Duodenal mucosa (tissue), 2 donors: Measurements from ENCODE around the gene TEAD3.
A peak's percentile ranks its signal among the peaks of the same experiment; 100 is the strongest.

Experiments
- H3K27ac ChIP-seq: one replicate; pipeline ENCODE4 v1.7.0; 2013; ENCODE audit warnings: low read depth, low read length
- H3K27me3 ChIP-seq, 2 donors: one replicate each; pipeline ENCODE4 v1.7.0; 2013; ENCODE audit warnings: low read length in 2 of 2, control low read depth in 1 of 2; ENCODE audit not compliant: insufficient read depth in 2 of 2, control insufficient read depth in 1 of 2
- H3K36me3 ChIP-seq, 2 donors: one replicate each; pipeline ENCODE4 v1.7.0; 2013; ENCODE audit warnings: low read length in 2 of 2, control low read depth in 1 of 2; ENCODE audit not compliant: insufficient read depth in 2 of 2, control insufficient read depth in 1 of 2
- H3K4me1 ChIP-seq, 2 donors: one replicate each; pipeline ENCODE4 v1.7.0; 2013; ENCODE audit warnings: low read length in 2 of 2, control low read depth in 1 of 2; ENCODE audit not compliant: insufficient read depth in 2 of 2, control insufficient read depth in 1 of 2
- H3K4me3 ChIP-seq, 2 donors: one replicate each; pipeline ENCODE4 v1.7.0; 2013; ENCODE audit warnings: low read length in 2 of 2, low read depth in 1 of 2
- H3K9ac ChIP-seq, 2 donors: one replicate each; pipeline ENCODE4 v1.7.0; 2013; ENCODE audit warnings: low read length in 2 of 2, low read depth in 1 of 2
- H3K9me3 ChIP-seq, 2 donors: one replicate each; pipeline ENCODE4 v1.7.0; 2013; ENCODE audit warnings: low read length in 2 of 2, control low read depth in 1 of 2; ENCODE audit not compliant: control insufficient read depth in 1 of 2

Gene TEAD3

GRCh38 chr6:35454391-35455110, 42.3 kb downstream of the TEAD3 start:
- H3K4me3 ChIP-seq, result no peak overlapping the region
- peaks cover 0 to 4% of the 10 kb centered on the region in 2 donors for H3K27me3 ChIP-seq
- H3K9me3 ChIP-seq, result no peaks in the 10 kb centered on the region
- H3K27ac ChIP-seq, result no peak overlapping the region
- H3K36me3 ChIP-seq, result peaks cover 0 to 4% of the 10 kb centered on the region in 2 donors
- H3K9ac ChIP-seq, result no peak overlapping the region
- peaks cover 15 to 17% of the 10 kb centered on the region in 2 donors for H3K4me1 ChIP-seq

- Histone ChIP-seq H3K9ac (peak overlapping the region; percentile 64 to 74), H3K4me1 (peaks cover 15 to 17% of the 10 kb centered on the region in 2 donors), H3K9me3 (no peaks in the 10 kb centered on the region), H3K27me3 (peaks cover 0 to 4% of the 10 kb centered on the region in 2 donors), H3K4me3 (peak overlapping the region; percentile 72 to 80), H3K27ac (no peak overlapping the region), H3K36me3 (no peaks in the 10 kb centered on the region)
Measured at GRCh38 chr6:35453236-35453635, 43.6 kb downstream of the TEAD3 start.

GRCh38 chr6:35452183-35453090, 44.4 kb downstream of the TEAD3 start, which contains the start of gene FANCE:
Gene FANCE, plus strand, starts transcription at chr6:35452338. Its CDS starts 208 bp downstream, at chr6:35452546.
- Histone ChIP-seq H3K9me3 (no peaks in the 10 kb centered on the region), H3K4me3 (peak within 1 kb of the TSS; percentile 72 to 80), H3K4me1 (peaks cover 15 to 17% of the 10 kb centered on the region in 2 donors), H3K27ac (no peak within 1 kb of the TSS), H3K27me3 (peaks cover 0 to 4% of the 10 kb centered on the region in 2 donors), H3K9ac (peak within 1 kb of the TSS; percentile 64 to 74), H3K36me3 (no peaks in the 10 kb centered on the region)

GRCh38 chr6:35451354-35452182, 45.3 kb downstream of the TEAD3 start:
- Histone ChIP-seq H3K9me3 (no peaks in the 10 kb centered on the region), H3K27me3 (peaks cover 0 to 4% of the 10 kb centered on the region in 2 donors), H3K9ac (peak overlapping the region in 1 of 2 donors; percentile 64), H3K36me3 (no peaks in the 10 kb centered on the region), H3K27ac (no peak overlapping the region), H3K4me1 (peaks cover 15 to 17% of the 10 kb centered on the region in 2 donors), H3K4me3 (peak overlapping the region; percentile 67 to 72)

GRCh38 chr6:35449287-35449881, 47.5 kb downstream of the TEAD3 start:
- peaks cover 0 to 4% of the 10 kb centered on the region in 2 donors for H3K27me3 ChIP-seq
- H3K36me3 ChIP-seq, result no peaks in the 10 kb centered on the region
- H3K4me1 ChIP-seq, result peaks cover 15 to 17% of the 10 kb centered on the region in 2 donors
- H3K27ac ChIP-seq, result no peak overlapping the region
- no peak overlapping the region for H3K9ac ChIP-seq
- no peaks in the 10 kb centered on the region for H3K9me3 ChIP-seq
- no peak overlapping the region for H3K4me3 ChIP-seq

GRCh38 chr6:35448191-35448590, 48.7 kb downstream of the TEAD3 start:
- Histone ChIP-seq H3K4me1 (peaks cover 12 to 13% of the 10 kb centered on the region in 2 donors), H3K27me3 (peaks cover 0 to 4% of the 10 kb centered on the region in 2 donors), H3K36me3 (no peaks in the 10 kb centered on the region), H3K9ac (no peak overlapping the region), H3K4me3 (no peak overlapping the region), H3K27ac (no peak overlapping the region), H3K9me3 (no peaks in the 10 kb centered on the region)

GRCh38 chr6:35445691-35446090, 51.2 kb downstream of the TEAD3 start:
- no peak overlapping the region for H3K4me3 ChIP-seq
- H3K4me1 ChIP-seq, result no peaks in the 10 kb centered on the region
- no peak overlapping the region for H3K9ac ChIP-seq
- H3K27ac ChIP-seq, result no peak overlapping the region
- H3K27me3 ChIP-seq, result no peaks in the 10 kb centered on the region
- H3K36me3 ChIP-seq, result no peaks in the 10 kb centered on the region
- H3K9me3 ChIP-seq, result no peaks in the 10 kb centered on the region

- Histone ChIP-seq H3K36me3 (no peaks in the 10 kb centered on the region), H3K4me1 (peaks cover 2 to 3% of the 10 kb centered on the region in 2 donors), H3K9me3 (no peaks in the 10 kb centered on the region), H3K27ac (no peak overlapping the region), H3K9ac (no peak overlapping the region), H3K27me3 (no peaks in the 10 kb centered on the region), H3K4me3 (no peak overlapping the region)
Measured at GRCh38 chr6:35443341-35444030, 53.4 kb downstream of the TEAD3 start.

- Histone ChIP-seq H3K36me3 (no peaks in the 10 kb centered on the region), H3K9me3 (no peaks in the 10 kb centered on the region), H3K9ac (no peak overlapping the region)
Measured at GRCh38 chr6:35442693-35443092, 54.2 kb downstream of the TEAD3 start.

More at GRCh38 chr6:35442693-35443092, 54.2 kb downstream of the TEAD3 start:
- no peak overlapping the region for H3K4me3 ChIP-seq
- no peaks in the 10 kb centered on the region for H3K27me3 ChIP-seq
- peaks cover 3 to 4% of the 10 kb centered on the region in 2 donors for H3K4me1 ChIP-seq
- H3K27ac ChIP-seq, result no peak overlapping the region
